NOMO-1 (cell line): ENCODE results near the gene RELB.
A peak's percentile ranks its signal among the peaks of the same experiment; 100 is the strongest.

Source experiments
- DNase-seq, 2 experiments: peaks; one replicate each; lab custom pipeline; 2025; ENCODE audit not compliant: unreplicated experiment in 2 of 2; lab: John Stamatoyannopoulos, UW

Gene RELB

DNA sequence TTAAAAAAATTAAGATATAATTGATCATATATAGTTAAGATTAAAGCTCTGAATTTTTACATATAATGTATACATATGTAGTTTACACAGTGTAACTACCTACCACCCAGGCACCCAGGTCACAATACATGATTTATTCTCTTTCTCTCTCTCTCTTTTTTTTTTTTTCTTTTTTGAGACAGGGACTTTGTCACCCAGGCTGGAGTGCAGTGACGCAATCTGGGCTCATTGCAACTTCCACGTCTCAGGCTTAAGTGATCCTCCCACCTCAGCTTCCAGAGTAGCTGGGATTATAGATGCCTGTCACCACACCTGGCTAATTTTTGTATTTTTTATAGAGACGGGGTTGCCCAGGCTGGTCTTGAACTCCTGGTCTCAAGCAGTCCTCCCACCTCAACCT, 18.8 kb downstream of the RELB start:
- DNase-seq: no peak

DNA sequence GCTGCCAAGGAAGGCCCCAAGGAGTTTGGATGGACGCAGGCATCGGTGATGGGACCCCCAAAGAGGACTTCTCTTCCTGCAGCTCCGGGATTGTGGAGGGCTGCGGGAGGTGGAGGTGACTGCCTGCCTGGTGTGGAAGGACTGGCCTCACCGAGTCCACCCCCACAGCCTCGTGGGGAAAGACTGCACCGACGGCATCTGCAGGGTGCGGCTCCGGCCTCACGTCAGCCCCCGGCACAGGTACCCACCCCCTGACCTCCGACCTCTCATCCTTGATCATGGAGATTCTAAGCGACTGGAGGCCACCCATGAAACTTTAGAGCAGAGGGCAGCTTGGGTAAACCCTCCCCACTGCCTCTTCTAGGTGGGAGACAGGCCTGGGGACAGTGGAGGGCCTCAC, 20.7 kb downstream of the RELB start:
- no peak for DNase-seq

DNA sequence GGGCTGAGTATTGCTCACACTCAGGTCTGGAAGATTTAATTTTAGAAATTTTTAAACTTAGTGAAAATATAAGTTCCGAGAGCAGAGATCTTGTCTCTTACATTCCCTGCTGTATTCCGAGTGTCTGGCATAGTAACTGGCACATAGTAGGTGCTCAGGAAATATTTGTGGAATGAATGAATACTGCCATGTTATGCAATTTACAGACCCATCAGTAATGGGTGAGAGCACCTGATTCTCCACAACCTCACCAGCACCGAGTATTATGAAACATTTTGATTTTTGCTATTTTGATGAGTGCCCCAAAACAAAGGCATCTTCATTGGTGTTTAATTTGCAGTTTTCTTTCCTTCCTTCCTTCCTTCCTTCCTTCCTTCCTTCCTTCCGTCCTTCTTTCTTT, 21.8 kb downstream of the RELB start:
- DNase-seq: no peak

DNA sequence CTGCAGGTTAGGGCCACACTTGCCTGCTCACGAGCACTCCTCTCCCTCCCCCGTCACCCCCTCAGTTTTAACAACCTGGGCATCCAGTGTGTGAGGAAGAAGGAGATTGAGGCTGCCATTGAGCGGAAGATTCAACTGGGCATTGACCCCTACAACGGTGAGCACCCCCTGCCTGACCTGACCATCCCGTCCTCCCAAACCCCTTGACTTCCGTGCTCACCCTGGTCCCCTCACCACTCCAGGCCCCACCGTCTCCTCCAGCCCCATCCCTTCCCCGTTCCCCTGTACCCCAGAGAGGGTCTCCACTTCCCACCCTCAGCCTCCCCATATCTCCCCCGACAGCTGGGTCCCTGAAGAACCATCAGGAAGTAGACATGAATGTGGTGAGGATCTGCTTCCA, 24.0 kb downstream of the RELB start:
- DNase-seq: no peak

DNA sequence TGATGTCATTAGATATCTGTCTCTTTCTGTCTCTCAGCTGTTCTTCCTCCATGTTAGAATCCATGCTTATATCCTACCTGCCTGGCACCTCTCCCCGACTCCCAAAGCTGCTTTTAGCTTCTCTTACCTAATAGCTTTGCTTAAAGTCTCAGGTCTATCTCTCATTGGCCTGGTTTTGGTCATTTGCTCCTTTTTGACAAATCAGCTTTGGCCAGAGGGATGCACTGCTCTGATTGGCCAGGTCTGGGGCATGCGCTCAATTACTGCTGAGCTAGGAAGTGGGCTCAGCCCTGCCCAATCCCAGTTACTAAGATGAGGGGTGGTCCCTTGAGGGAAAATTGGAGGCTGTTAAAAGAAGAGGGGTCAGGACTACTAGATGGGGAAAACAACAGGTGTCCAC, 26.1 kb downstream of the RELB start:
- DNase-seq: no peak

DNA sequence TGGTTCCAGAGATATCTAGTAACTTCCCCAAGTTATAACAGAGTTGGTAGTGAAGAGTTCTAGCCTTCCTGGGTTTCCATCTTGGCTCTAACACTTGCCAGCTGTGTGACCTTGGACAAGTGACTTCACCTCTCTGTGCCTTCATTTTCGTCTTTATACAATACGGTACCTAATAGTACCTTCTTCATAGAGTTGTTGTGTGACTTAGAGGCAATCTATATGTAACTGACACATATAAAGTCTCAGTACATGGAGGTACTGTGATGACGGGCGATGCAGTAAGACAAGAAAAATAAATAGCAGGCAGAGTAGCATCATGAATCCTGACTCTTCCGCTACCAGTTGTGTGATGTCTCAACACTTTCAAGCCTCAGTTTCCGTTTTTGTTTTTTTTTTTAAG, 29.6 kb downstream of the RELB start:
- DNase-seq: no peak

DNA sequence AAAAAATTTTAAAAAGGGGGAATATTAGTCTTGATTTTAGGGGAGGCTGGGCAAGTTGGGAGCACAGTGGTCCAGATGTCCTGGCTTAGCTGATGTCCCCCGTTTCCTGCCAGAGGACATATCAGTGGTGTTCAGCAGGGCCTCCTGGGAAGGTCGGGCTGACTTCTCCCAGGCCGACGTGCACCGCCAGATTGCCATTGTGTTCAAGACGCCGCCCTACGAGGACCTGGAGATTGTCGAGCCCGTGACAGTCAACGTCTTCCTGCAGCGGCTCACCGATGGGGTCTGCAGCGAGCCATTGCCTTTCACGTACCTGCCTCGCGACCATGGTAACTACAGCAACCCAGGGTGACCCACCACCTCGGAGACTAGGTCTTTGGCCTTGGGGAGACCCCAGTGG, 31.2 kb downstream of the RELB start:
- no peak for DNase-seq

DNA sequence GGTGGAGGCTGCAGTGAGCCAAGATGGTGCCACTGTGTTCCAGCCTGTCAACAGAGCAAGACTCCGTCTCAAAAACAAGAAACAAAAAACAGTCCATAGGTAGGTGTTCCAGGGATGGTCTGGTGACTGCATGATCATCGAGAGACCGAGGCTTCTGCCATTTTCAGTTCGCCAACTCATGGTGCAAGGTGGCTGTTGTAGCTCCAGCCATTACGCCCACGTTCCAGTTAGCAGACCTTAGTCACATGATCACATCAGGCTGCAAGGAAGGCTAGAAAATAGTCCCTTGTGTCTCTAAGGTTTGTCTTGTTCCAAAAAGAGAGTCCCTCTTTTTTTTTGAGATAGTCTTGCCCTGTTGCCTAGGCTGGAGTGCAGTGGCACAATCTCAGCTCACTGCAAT, 34.5 kb downstream of the RELB start:
- no peak for DNase-seq

DNA sequence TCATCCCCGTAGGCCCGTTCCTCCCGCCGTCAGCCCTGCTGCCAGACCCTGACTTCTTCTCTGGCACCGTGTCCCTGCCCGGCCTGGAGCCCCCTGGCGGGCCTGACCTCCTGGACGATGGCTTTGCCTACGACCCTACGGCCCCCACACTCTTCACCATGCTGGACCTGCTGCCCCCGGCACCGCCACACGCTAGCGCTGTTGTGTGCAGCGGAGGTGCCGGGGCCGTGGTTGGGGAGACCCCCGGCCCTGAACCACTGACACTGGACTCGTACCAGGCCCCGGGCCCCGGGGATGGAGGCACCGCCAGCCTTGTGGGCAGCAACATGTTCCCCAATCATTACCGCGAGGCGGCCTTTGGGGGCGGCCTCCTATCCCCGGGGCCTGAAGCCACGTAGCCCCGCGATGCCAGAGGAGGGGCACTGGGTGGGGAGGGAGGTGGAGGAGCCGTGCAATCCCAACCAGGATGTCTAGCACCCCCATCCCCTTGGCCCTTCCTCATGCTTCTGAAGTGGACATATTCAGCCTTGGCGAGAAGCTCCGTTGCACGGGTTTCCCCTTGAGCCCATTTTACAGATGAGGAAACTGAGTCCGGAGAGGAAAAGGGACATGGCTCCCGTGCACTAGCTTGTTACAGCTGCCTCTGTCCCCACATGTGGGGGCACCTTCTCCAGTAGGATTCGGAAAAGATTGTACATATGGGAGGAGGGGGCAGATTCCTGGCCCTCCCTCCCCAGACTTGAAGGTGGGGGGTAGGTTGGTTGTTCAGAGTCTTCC, 36.3 kb downstream of the RELB start:
- no peak for DNase-seq

DNA sequence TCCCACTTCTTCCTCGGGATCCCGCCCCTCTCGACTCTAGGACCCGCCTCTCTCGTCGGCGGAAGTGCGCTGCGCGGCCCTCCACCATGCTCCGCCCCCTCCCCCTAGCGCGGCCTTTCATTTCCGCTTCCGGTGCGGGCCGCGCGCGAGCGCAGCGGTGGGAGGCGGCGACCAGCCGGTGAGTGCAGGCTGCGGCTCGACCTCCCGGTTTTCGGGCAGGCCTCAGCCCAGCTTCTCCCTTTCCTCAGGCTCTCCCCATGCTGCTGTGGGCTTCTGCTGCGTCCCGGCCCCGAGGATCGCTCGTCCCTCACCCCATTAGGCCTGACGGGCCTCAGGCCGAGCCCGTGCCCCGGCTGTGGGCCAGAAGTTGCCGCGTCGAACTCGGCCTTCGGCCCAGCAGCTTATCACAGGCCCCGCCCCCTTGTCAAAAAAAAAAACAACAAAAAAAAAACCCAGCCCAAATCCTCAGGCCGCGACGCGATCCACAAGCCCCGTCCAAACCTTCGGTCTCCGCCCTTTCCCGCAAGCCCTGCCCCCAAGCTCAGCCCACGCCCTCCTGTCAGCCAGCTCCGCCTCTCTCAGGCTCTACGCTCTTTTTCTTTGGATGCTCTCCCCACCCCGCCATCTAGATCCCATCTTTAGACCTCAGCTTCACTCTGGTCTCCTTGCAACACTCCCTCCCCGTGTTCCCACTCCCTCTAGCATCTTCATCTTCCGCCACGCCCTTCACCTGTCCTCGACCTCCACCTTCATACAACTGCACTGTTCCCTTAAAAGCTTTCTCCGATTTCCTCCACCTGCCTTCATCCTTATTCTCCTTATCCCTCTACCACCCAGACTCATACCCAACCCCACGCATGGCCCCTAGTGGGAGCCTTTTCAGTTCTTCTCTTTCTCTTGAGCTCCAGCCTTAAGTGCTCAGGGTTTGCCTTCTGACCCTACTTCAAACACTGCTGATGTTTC, 37.9 kb downstream of the RELB start, which contains the start of gene CLASRP:
Gene CLASRP, plus strand, starts transcription at position 115 of the 963 bp plus-strand sequence. CDS start 1,168 bp downstream, outside the sequence.
- DNase-seq: peak; percentile 83 to 90

DNA sequence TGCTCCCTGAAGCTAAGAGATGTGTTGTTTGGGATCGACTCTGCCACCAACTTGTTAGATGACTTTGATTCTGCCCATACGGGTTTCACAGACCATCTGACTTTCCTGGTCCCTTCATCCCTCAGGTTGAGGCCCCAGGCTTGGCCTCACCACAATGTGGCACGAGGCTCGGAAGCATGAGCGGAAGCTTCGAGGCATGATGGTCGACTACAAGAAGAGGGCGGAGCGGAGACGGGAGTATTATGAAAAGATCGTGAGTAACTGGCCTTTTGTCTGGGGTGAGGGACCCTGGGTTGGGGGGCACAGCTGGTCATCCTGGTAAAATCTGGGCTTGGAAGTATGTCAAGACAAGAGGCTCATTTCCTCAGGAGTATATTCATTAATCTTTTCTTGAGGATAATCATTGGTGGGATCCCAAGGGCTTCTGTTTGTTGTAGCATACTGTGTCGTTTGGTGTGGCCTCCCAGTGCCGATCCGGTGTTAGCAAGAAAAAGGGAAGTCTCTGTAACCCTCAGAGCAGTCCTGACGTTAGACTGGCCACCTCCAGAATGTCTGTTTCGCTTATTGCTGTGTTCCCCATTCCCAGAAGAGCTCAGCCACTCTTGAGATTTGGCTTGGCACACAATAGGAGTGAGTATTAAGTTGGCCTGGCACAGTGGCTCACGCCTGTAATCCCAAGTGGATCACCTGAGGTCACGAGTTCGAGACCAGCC, 39.0 kb downstream of the RELB start:
- DNase-seq: peak; percentile 74 to 83

DNA sequence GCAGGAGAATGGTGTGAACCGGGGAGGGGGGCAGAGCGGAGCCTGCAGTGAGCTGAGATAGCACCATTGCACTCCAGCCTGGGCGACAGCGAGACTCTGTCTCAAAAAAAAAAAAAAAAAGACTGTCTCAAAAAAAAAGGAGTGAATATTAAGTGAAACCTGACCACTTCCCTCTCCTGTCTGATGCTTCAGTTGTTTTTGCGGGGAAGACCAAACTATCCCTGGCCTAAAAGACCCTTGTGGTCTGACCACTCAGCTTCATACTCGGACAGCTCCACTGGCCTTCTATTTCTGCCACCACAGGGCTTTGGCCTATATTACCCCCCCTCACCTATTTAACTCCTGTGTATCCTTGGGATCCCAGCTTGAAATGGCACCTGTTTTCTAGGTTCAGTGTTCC, 39.9 kb downstream of the RELB start:
- peak in 1 of 2 experiments; percentile 7 for DNase-seq

DNA sequence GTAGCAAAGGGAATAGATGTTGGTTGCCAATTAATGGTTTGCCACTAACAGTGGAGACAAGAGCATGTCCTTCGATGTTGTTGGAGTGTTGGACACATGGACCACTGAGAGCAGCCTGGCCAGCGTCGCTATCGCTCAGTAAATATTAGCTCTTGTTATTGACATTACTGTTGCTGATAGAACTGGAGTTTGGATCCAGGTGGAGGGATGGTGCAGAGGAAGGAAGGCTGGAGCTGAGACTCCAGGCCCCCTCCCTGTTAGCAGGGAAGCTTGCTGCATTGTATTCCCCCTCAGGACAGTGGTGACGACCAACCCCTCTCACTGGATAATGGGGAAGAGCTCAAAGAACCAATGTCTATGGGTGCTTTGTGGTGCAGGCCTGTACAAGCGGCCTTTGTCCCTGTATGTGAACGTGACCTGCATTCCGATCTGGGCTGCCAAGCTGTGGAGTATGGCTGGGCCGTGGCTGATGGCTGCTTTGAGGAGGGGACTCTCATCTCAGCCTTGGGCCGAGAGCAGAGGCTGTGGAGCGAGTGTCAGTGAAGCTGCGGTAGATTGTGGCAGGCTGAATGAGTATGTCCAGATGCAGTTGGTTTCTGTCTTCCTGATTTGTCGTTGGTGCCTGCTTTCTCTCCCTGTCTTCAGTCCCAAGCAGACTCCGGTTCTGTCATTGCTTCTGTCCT, 44.5 kb downstream of the RELB start:
- no peak for DNase-seq

DNA sequence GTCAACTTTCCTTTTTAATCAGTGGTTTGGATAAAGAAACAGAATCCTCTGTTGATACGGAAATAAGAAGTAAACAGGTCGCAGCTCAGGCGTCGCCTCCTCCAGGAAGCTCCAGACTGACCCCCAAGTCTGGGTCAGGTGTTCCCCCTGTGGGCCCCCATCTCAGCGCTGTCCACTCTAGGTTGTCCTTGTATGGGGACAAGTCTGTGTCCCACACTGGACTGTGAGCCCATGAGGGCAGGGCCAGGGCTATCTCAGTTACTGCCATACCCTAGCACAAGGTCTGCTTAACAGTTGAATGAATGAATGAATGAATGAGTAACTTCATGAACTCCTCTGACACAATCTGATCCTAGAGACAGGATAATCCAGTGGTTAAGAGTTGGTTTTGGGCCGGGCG, 45.1 kb downstream of the RELB start:
- no peak for DNase-seq

DNA sequence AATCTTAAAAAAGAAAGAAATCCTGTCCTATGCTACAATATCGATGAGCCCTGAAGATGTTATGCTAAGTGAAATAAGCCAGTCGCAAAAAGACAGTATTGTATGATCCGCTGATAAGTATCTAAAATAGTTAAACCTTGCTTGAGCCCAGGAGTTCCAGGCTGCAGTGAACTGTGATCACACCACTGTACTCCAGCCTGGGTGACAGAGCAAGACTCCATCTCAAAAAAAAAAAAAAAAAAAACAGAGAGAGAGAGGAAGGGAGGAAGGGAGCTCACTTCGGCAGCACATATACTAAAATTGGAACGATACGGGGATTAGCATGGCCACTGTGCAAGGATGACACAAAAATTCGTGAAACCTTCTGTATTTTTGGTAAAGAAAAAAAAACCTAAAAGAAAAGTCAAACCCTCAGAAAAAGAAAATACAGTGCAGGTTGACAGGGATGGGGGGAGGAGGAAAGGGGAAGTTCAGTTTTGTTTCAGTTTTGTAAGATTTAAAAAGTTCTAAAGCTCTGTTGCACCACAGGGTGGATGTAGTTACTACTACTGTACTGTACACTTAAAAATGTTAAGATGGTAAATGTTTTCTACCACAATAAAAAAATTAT, 46.0 kb downstream of the RELB start:
- peak; percentile 77 to 89 for DNase-seq

DNA sequence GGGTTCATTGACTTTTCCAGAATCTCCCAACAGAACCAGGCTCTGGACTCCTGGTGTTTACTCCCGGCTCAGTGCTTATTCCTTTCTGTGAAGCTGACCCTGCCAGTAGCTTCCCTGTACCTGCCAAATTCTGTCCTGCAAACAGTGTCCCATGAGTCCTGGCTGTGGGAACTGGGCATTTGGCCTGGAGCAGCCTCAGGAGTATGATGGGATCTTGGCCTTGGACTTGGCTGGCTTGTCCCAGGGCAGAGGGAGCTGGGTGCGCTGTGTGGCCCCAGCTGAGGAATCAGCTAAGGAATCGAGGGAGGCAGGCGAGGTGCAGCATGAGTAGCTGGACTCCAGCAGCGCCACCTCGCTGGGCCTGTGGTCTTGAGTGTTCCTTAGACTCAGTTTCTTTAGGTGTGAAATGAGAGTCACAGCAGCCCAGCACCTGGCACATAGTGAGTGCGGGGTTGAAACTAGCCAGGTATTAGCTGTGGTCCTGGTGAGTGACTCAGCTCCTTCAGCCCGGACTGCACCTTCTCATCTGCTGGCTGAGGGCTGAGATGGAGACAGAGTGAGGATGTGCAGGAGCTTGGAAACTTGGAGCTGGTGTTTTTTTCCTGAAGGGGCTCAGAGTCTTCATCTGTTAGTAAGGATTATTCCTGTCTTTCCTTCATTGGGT, 47.9 kb downstream of the RELB start:
- no peak for DNase-seq

DNA sequence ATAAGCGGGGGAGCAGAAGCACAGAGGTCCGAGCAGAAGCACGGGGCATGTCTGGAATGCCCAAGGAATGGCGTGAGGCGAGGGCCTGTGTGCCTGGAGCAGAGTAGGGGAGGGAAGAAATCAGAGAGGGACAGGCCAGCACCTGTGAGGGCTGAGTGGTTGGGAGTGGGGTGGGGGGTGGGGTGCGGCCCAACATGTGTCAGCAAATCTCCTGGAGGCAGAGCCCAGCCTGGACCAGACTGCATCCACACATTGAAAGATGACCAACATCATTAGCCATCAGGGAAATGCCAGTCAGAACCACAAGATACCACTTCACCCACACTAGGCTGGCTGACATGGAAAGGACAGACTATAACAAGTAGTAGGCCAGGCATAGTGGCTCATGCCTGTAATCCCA, 48.8 kb downstream of the RELB start:
- no peak for DNase-seq

DNA sequence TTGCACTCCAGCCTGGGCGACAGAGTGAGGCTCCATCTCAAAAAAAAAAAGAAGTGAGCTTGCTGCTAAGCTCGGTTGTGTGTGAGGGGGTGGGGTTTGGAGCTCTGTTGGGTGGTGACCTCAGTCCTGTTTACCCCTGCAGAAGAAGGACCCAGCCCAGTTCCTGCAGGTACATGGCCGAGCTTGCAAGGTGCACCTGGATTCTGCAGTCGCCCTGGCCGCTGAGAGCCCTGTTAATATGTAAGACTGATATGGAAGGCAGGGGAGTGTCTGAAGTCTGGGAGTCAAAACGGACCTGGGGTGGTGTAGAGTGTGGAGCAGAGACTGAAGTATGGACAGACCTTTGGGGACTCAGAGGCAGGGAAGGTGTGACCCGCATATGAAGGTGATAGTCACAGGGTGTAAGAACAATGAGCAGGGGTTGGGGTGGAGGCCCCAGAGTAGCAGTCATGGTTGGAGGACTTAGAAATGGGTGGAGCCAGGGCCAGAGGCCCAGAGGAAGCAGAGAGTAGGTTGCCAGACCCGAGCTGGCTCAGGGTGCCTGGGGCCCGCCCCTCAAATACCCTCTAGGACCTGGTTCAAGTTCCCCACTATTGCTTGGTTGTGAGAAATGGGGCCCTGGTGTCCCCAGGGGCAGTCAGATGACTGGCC, 50.8 kb downstream of the RELB start:
- no peak for DNase-seq

DNA sequence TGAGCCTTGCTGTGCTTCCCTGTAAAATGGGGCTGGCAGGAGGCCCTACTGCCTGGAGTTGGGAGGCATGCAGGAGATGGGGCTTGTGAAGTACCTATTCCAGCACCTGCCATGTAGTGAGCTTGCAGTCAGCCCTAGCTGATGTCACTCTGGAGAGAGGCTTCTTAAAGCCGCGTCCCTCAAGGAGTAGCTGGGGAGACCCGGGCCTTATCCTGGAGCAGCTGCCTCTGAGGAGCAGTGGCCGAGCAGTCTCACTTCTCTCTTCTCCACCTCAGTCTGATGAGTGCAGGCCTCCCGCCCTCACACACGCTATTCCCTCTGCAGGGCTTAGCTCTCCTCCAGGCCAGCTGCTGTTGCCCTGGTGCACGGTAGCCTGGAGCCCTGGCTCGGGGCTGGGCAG, 55.6 kb downstream of the RELB start:
- DNase-seq: no peak
